ENCODE data around the gene MAEA.

Gene MAEA

DNA sequence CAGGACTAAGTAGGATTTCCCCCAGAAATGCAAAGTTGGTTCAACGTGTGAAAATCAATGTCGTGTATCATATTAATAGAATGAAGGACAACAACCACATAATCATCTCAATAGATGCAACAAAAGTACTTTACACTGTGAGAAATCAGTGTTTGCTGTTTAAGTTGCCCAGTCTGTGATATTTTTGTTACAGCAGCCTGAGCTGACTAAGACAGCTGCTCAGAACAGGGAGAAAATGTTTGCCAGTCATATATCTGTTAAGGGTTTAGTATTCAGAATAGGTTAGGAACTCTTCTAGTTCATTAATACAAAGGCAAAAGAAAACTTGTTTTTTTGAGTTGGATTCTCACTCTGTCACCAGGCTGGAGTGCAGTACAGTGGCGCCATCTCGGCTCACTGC lies 12.5 kb downstream of the MAEA start:
- no peak for DNase-seq

DNA sequence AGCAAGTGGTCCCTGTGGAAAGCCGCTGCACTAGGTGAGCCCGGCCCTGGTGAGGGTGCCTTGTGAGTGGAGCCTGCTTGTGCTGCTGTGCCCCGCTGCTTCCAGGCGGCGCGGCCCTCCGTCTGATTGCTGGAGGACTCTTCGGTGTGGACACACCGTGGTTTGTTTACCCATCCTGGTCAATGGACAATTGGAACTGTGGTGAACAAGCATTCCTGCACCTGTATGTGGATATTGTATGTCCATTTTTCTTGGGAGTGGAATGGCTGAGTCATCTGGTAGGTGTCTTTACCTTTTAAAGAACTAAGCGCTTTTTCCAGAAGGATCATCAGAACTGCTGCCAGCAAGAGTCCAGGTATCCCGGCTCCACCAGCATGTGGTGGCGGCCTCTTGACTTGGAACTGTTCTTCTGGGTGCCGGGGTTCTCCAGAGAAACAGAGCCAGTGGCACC lies 15.6 kb downstream of the MAEA start:
- no peak for DNase-seq

DNA sequence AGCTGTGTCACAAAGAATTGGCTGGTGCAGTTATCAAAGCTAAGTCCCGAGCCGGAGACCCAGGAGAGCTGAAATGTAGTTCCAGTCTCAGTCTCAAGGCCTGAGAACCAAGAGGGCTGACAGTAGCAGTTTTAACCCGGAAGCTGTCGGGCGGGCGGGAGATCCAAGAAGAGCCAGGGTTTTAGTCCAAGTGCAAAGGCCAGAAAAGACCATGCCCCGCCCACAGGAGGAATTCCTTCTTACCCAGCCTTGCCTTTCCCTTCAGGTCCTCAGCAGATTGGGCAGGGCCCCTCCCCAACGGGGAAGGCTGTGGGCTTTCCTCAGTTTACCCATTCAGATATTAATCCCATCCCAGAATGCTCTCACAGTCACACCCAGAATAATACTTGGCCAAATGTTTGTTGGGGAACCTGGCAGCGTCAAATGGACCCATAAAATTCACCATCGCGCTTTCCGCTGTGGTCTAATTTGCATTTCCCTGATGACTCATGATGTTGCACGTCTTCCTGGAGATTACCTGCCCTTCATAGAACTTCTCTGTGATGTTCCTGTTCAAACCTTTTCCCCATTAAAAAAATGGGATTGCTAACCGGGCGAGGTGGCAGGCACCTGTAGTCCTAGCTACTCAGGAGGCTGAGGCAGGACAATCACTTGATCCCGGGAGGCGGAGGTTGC lies 16.2 kb downstream of the MAEA start:
- DNase-seq: peak in 1 of 5 donors; percentile 70

DNA sequence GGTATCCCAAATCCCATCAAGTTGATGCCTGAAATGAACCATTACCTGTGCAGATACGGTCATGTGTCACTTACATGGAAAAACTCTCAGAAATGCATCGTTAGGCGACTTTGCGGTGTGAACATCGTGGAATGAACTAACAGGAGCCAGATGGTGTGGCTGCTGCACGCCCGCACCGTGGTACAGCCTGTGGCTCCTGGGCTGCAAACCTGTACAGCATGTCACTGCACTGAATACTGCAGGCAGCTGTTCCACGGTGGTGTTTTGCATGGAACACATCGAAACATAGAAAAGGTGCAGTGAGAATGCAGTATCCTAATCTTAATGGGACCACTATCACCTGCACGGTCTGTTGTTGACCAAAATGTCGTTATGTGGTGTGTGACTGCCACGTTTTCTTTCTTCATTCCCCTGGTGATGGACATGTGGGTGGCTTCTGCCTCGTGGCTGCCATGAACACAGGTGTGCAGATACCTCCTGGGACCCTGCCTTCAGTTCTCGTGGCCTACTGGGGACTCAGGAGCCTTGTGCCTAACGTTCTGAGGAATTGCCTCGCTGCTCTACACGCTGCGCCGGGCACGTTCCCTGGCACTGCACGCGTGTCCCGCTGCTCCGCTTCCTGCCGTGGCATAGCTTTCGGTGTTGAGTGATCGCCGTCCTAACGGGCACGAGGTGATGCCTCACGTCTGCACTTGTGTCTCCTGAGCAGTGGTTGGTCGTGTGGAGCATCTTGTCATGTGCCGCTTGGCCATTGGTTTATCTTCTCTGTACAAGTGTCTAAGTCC lies 18.5 kb downstream of the MAEA start:
- no peak for DNase-seq

DNA sequence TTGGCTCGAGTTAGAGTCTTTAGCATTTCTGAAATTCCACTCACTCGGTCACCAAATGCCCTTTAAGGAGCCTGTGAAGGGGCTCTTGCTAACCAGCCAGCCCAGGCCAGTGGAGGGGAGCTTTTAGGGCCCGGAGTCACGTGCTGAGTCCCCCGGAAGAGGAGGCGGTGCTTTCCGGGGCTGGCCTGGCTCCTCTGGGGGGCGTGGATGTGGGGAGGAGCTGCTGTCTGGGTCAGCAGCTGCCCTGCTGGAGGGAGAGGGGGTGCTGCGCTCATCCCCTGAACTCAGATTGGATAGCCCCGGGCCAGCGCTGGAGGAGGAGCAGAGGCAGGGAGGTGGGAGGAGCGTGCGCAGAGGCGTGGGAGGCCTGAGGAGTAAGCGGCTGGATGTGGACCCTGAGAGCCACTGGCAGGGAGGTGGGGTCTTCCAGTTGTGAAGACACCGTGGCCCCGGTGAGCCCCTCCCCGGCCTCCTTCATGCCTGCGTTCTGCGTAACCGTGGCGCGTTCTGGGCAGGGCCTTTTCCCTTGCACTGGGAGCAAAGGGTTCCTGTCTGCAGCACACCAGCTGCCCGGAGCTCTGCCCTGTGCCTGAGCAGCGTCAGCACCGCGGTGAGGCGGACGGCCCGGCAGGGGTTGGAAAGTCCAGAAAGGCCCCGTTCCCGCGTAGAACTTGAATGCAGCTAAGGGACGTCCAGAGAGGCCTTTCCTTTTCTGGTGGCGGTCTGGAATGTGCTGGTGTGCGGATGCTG lies 19.7 kb downstream of the MAEA start:
- peak; percentile 32 to 69 (median 42) for DNase-seq

DNA sequence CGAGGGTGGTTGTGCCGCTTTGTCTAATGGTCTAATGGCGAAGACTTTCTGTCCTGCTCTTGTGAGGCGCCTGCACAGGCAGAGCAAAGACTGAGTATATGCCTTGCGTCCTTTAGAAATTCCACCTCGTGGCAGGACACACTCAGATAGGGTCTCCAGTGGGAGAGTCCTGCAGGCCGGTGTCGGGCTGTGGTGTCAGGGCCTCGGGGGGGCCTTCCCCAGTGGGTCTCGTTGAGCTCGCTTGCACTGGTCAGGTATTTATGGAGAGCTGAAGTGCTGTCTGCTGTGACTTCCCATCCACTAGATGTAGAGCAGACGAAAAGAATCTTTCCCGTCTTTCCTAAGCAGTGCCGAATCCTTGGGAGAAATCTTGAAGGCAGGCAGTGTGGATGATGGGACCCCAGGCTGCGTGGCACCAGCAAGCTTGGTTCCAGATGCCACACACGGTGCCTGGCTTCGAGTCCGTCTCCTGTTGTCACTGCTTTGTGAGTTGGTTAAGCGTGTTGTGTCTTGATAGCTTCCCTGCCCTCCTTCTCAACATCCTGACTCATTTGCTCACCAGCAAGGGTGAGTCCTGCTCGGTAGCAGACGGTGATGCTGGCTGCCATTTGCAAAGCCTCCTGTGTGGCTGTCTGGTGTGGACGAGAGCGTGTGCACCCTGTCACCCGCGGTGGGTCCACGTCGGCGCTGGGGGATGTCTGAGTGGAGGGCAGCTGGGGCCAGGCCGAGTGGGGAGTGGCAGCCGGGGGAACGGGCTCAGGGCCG lies 20.5 kb downstream of the MAEA start:
- no peak for DNase-seq

DNA sequence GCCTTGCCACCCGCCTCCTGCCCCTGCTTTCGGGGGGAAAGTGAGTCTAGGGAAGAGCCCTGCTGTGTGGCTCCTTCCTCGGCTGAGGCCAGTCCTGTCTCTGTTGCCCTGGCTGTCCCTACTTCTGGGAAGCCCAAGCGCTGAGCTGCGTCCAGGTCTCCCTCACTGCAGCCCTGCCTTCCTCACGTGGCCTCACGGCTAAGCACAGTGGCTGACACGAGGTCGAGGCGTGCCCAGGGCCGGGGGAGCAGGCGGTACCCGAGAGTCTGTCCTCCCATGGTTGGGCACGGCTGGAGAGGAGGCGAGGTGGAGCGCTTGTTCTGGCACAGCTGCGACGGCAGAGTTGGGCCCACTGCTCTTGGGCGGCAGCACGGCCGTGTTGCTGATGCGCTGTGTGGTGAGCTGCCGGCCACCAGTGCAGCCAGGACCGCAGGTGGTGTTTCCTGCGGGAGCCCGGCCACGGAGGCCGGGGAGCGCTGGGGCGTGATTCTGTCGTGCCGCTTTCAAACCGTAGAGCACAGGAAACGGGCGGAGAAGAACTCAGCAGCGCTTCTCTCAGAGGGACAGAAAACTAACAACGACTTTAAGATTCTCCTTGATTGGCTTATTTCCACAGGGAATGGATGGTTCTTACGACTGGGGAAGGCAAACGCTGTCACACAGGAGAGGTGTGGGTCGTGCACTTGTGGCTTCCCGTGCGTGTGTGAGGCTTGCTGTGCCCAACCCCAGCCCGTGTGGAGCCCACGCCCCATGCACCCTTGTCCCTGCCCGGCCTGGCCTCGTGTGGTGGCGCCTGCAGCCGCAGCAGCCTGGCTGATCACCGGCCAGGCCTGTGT lies 21.3 kb downstream of the MAEA start:
- DNase-seq: peak in 1 of 5 donors; percentile 25

DNA sequence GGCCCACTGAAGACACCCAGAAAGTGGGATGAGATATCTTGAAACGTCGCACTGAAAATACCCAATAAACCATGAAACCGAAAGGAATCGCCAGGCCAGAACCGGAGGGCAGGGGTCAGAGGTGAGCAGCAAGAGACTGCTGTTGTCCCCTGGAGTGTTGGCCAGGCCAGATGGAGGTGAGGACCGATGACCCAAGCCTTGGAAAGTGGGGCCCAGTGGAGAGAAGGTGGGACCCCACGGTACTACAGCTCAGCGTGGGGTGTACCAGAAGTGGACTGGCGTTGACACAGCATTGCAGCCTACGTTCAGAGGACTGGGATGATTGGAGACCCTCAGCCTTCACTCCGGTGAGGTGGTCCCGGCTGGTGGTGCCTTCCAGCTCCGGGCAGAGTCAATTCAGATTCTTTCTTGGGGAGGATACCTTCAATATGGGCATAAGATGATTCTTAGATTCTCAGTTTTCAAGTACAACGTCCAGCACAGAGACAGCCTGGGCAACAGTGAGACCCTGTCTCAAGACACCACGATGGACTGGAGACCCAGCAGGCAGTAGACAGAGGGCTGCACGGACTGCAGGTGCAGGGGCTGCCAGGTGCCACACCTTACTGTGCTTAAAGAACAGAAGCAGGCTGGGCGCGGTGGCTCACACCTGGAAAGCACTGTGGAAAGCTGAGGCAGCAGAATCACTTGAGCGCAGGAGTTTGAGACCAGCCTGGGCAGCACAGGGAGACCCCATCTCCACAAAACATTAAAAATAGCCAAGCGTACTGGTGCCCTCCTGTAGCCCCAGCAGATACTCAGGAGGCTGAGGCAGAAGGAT lies 23.3 kb downstream of the MAEA start:
- no peak for DNase-seq

DNA sequence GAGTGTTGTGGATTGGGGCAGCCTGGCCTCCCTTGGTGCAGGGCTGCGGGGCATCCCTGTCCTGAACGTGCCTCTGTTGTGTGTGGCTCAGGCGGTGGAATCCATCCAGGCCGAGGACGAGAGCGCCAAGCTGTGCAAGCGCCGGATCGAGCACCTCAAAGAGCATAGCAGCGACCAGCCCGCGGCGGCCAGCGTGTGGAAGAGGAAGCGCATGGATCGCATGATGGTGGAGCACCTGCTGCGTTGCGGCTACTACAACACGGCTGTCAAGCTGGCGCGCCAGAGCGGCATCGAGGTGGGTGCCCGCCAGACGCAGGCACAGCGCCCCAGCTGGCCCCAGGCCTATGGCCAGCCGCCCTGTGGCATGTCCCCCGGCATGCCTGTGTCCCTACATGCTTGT lies 25.6 kb downstream of the MAEA start:
- no peak for DNase-seq

DNA sequence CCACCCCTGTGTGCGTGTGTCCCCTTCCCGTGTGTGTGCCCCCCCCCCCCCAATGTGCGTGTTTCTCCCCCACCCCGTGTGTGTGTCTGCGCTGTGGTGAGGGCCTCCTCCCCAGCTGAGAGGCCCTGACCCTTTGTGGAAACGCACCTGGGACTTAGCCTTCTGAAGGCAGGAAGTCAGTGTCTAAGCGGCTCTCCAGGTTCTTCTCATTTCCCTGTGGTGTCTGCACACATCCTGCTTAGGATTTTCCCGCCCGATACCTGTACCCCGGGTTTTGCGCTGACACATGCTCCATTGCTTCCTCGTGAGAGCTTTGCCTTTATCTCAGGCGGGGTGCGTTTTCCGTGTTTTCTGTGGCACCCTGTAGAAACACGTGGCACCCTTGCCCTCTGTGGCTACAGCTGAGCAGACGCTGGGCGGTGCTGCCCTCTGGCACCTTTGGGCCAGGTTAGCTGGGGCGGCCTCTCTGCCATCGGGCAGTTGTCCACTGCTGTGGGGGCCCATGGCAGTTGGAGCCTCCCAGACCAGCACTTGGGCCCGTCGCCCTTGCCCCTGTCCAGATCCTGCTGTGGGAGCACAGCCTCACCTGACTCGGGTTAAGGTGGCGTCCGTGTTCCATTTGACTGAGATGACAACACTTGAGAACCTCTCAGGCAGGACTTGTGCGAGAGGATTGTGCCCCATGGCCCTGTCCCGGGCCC lies 26.3 kb downstream of the MAEA start:
- DNase-seq: no peak

DNA sequence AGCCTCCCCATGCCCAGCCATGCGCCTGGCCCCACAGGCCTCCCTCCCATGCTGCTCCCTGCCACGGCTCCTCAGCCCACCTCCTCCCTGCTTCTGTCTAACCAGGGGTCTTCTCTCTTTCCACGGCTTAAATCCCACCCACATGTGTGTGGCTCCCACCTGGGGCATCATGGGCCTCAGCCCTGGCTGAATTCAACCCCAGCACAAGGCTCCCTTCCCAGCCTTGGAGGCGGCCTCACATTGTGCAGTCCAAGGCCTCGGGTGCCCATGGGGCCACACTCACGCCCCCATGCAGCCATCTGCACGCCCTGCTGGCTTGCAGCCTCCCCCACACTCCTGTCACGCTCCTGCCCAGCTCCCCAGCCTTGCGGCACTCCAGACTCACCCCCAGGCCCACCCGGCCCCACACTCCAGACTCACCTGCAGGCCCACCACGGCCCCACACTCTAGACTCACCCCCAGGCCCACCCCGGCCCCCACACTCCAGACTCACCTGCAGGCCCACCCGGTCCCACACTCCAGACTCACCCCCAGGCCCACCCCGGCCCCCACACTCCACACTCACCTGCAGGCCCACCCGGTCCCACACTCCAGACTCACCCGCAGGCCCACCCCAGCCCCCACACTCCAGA lies 27.0 kb downstream of the MAEA start:
- DNase-seq: no peak

DNA sequence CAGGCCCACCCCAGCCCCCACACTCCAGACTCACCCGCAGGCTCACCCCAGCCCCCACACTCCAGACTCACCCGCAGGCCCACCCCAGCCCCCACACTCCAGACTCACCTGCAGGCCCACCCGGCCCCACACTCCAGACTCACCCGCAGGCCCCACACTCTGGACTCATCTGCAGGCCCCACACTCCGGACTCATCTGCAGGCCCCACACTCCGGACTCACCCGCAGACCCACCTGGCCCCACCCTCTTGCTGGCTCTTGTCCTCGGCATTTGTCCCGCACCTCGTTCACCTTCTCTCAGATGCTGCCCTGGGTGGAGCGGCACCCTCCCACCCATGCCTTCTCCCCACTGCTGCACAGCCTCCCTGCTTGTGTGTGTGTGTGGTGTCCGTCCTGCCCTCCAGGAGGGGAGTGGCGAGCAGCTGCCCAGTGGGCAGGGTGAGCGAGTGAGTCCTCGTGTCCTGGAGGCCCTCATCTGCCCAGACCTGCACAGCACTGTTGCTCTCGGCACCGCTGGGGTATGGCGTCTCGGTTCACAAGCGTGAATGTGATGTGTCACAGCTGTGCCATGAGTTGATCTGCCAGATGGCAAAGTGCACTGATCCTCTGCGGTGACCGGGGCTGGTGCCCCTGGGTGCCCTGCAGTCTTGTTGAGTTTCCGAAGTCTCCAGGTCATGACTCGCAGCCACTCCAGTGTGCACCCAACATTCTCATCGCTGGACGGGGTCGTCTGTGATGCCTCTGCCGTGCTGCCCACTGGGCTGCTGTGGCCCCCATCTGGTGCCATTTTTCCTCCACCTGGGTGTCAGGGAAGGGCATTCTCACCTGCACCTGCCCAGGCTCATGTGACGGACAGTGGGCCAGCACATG lies 27.7 kb downstream of the MAEA start:
- no peak for DNase-seq

DNA sequence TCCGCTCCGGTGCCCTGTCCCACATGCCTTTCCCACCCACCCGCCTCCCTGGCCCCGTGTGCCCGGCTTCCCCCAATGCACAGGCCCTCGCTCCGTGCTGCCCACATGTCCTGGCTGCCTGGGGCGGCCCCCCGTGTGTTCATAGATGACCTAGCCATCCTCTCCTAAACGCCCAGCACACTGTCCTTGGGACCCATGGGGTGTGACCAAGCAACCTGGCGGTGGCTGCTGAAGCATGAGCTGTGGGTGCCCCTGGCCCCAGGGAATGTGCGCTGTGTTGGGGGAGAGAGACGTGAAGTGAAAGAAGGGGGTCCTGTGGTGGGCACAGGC lies 28.3 kb downstream of the MAEA start:
- no peak for DNase-seq

DNA sequence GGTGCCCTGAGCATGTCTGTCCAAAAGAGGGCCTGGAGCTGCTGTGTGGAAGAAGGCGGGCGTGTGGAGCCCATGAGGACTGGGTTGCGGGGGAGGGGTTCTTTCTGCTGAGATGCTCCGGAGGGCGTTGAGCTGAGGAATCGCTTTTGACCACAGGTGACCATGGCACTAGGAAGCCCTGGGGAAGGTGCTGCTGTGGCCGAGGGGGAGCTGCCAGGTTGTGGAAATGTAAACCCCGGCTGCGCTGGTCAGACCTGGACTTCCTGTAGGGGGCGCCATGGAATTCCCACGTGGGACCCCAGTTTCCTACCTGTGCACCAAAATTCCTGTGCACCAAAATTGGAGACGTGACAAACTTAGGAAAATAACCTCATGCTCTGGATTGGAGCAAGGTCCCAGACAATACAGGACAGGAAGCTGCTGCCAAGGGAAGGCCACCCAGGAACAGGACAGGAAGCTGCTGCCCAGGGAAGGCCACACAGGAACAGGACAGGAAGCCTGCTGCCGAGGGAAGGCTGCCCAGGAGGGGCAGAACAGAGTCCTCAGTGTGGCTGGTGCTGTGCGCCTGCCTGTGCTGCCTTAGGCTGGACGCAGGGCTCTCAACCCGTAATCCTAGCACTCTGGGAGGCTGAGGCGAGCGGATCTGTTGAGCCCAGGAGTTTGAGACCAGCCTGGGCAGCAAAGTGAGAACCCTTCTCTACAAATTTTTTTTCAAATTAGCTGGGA lies 29.0 kb downstream of the MAEA start:
- no peak for DNase-seq

DNA sequence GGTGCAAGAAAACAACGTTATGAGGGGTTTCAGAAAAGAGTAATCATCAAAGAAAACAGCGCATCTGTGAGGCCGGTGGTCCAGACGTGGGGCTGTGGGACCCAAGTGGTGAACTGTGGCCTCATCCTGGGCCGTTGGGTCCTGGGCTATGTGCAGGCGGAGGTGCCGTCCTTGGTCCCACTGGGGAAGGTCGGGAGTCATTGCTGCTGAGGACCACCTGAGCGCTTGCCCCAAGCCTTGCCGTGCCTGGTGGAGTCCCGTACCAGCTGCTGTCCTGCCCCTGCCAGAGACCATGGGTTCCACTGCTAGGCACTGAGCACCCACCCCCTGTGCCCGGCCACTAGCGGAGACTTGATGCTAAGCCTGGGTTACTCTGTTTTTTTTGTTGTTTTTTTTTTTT lies 31.8 kb downstream of the MAEA start:
- DNase-seq: no peak

DNA sequence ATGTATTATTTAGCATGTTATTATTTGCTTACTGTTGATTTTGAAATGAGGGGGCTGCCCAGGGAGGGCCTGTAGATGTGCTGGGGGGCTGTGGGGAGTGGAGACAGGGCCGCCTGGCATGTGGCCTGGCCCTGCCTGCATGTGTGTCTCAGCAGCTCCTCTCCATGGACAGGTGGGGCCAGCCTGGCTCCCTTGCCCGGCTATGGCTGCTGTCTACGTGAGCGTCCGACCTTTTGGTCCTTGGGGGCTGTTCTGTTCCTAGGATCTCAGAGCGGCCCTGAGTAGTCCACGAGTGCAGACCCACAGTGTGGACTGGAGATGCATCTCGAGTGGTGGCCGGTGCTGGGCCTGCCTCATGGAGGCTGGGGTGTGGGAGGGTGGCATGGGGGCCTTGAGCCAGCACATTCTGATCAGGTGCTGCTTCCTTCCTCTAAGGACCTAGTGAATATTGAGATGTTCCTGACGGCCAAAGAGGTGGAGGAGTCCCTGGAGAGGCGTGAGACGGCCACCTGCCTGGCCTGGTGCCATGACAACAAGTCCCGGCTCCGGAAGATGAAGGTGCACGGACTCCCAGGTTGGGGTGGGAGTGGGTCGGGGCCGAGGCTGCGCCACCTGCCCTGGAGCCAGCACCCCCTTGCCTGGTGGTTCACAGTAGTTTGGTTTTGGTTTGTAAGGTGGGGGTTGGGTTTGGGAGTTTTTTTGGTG lies 32.4 kb downstream of the MAEA start:
- no peak for DNase-seq

DNA sequence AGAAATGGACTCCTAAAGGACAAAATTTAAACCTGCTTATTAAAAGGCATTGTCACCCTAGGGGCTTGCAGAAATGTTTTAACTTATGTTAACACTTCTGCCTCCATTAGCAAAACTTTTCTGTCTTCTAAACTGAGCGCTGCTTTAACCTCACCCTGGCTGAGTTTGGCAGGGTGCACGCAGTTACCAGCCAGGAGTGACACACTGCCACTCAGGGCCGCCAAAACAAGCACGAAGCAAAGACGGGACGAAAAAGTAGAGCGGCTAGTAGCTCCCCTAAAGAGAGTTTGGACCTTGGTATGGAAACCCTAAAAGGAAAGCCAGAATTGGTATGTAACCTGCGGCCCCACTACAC lies 33.6 kb downstream of the MAEA start:
- DNase-seq: no peak
